Activated CD8-positive, alpha-beta T cell treated with anti-CD3 and anti-CD28 coated beads for 36 hours (primary cell): ENCODE results near the gene ROCK2. TPM values are rescaled to one million over a fixed set of nuclear protein-coding genes. Genes with fewer than 3 reads are reported as not detected.

Source experiments
- ATAC-seq: fragments of 200-7000 bp; cut with Tn5 transposase; one replicate; pipeline ENCODE4 v1.10.0; 2021; ENCODE audit warnings: mild to moderate bottlenecking, moderate library complexity
- CTCF ChIA-PET: fragments of 350-600 bp; sonication (Branson Sonifier 250); formaldehyde crosslinking; loops from one replicate; lab custom pipeline; 2021; ENCODE audit warnings: antibody characterized with exemption; lab: Charles Lee
- POLR2A ChIA-PET: fragments of 350-600 bp; sonication (Branson Sonifier 250); formaldehyde crosslinking; loops from one replicate; lab custom pipeline; 2021; ENCODE audit warnings: antibody characterized with exemption; lab: Charles Lee
- DNase-seq: peaks from one replicate; pipeline ENCODE4 v3.0.0-alpha.2; 2020
- H3K27ac Mint-ChIP-seq: one replicate; pipeline ENCODE4 v1.8.0; 2021; ENCODE audit warnings: mild to moderate bottlenecking, mixed read lengths
- H3K27me3 Mint-ChIP-seq: one replicate; pipeline ENCODE4 v1.8.0; 2021; ENCODE audit warnings: mixed read lengths
- H3K36me3 Mint-ChIP-seq: one replicate; pipeline ENCODE4 v1.8.0; 2021; ENCODE audit warnings: low read depth, mixed read lengths
- H3K4me1 Mint-ChIP-seq: one replicate; pipeline ENCODE4 v1.8.0; 2021; ENCODE audit warnings: low read depth, mixed read lengths
- H3K4me3 Mint-ChIP-seq: one replicate; pipeline ENCODE4 v1.8.0; 2021; ENCODE audit warnings: mild to moderate bottlenecking, moderate library complexity, mixed read lengths
- H3K9me3 Mint-ChIP-seq: one replicate; pipeline ENCODE4 v1.8.0; 2021; ENCODE audit warnings: mixed read lengths
- CTCF ChIP-seq: fragments of 200-600 bp; IDR thresholded peaks from one replicate; pipeline ENCODE4 v1.8.0; 2022; ENCODE audit warnings: antibody characterized with exemption, mild to moderate bottlenecking
- intact Hi-C: fragments of 100-400 bp; cut with micrococcal nuclease; formaldehyde crosslinking; loops from one replicate; pipeline ENCODE4 v1.10.0; 2022
- total RNA-seq, 2 experiments: library from RNA; stranded (reverse); gene quantifications; one replicate each; pipeline ENCODE4 v1.2.3, GENCODE V29; 2021

Gene ROCK2
- total RNA-seq, 2 experiments from 2014 or later: 12.7 to 13.9 TPM

- no peak for ATAC-seq
- no peak overlapping the region for H3K4me3 Mint-ChIP-seq
- intact Hi-C loops: no loop called here
Observed at GRCh38 chr2:11179899-11180298, 164.5 kb downstream of the ROCK2 start.

GRCh38 chr2:11179196-11179595 lies 165.2 kb downstream of the ROCK2 start:
- Mint-ChIP-seq H3K27ac (no peak overlapping the region), H3K4me3 (no peak overlapping the region), H3K9me3 (no peaks in the 10 kb centered on the region), H3K36me3 (no peaks in the 10 kb centered on the region), H3K4me1 (peaks cover 11% of the 10 kb centered on the region), H3K27me3 (no peaks in the 10 kb centered on the region)
- DNase-seq (no peak), ATAC-seq (no peak)
- CTCF ChIA-PET: no interaction called here
- intact Hi-C loops: no loop called here
- POLR2A ChIA-PET: no interaction called here
- no peak for TF ChIP-seq CTCF

More at GRCh38 chr2:11179899-11180298, 164.5 kb downstream of the ROCK2 start:
- TF ChIP-seq CTCF: no peak
- DNase-seq: no peak
- H3K9me3 Mint-ChIP-seq: no peaks in the 10 kb centered on the region
- H3K4me1 Mint-ChIP-seq: peaks cover 10% of the 10 kb centered on the region
- ChIA-PET POLR2A (no interaction called here), CTCF (no interaction called here)
- H3K27me3 Mint-ChIP-seq: no peaks in the 10 kb centered on the region
- H3K36me3 Mint-ChIP-seq: no peaks in the 10 kb centered on the region
- H3K27ac Mint-ChIP-seq: no peak overlapping the region

DNA sequence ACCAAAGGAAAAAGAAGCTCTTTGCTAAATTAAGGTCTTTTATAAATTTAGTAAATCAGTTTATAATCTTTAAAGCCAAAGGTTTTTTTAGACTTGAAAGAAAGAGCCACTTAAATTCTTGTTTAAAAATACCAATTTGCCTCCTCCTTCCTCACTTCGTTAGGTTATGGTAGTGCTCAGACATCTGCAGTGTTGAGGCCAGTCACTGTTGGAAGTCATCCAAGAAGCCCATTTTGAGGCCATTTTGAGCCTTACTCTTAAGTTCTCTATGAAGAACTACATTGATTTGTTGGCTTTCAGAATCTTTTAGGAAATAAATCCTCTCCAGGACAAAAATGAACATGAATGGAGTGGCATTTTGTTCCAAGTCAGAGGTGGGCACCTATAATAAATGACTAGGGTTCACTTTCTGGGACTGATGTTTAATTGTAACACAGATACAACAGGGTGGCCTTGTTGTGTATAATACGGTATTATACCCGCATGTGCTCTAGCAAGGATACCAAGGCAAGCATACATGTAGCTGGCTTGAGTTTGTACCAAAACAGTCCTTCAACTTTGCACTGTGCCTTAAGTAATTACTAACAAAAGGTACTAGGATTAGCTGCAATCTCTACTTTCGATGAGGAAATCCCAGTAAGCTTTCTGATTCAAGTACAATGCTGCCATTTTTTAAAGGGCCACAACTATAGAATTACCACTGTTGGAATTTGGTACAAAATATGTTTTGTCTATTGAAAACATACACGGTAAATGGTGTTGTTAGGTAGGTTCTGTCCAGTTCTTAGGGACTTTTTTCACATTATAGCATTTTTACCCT lies 166.4 kb downstream of the ROCK2 start:
- CTCF ChIA-PET: interaction anchor here (1.2 kb wide), 1 partner anchor 13 kb away, joined by 3 read pairs; no protein-coding TSS in a partner anchor
- intact Hi-C loops: no loop called here
- no peaks in the 10 kb centered on the region for H3K9me3 Mint-ChIP-seq

GRCh38 chr2:11175293-11175795 lies 169.1 kb downstream of the ROCK2 start:
- CTCF ChIA-PET: no interaction called here
- H3K27me3 Mint-ChIP-seq: no peaks in the 10 kb centered on the region
- no peaks in the 10 kb centered on the region for H3K36me3 Mint-ChIP-seq
- no peaks in the 10 kb centered on the region for H3K9me3 Mint-ChIP-seq
- H3K27ac Mint-ChIP-seq: no peak overlapping the region
- POLR2A ChIA-PET: no interaction called here
- H3K4me3 Mint-ChIP-seq: no peak overlapping the region
- no peak for TF ChIP-seq CTCF
- intact Hi-C loops: no loop called here
- peaks cover 11% of the 10 kb centered on the region for H3K4me1 Mint-ChIP-seq
- no peak for DNase-seq
- no peak for ATAC-seq

More for the DNA sequence above, 166.4 kb downstream of the ROCK2 start:
- POLR2A ChIA-PET: no interaction called here
- no peak overlapping the region for H3K27ac Mint-ChIP-seq
- no peak for DNase-seq
- no peaks in the 10 kb centered on the region for H3K36me3 Mint-ChIP-seq
- TF ChIP-seq CTCF: no peak
- peaks cover 11% of the 10 kb centered on the region for H3K4me1 Mint-ChIP-seq
- H3K27me3 Mint-ChIP-seq: no peaks in the 10 kb centered on the region
- H3K4me3 Mint-ChIP-seq: no peak overlapping the region
- no peak for ATAC-seq

GRCh38 chr2:11174222-11174621 lies 170.2 kb downstream of the ROCK2 start:
- POLR2A ChIA-PET: no interaction called here
- TF ChIP-seq CTCF: no peak
- CTCF ChIA-PET: interaction anchor here (1.7 kb wide), 1 partner anchor 42 kb away, joined by 6 read pairs; a partner anchor contains a TSS
- intact Hi-C loops: no loop called here
- ATAC-seq (no peak), DNase-seq (no peak)
- Mint-ChIP-seq H3K9me3 (no peaks in the 10 kb centered on the region), H3K4me3 (no peak overlapping the region), H3K27me3 (no peaks in the 10 kb centered on the region), H3K4me1 (peaks cover 11% of the 10 kb centered on the region), H3K36me3 (no peaks in the 10 kb centered on the region), H3K27ac (no peak overlapping the region)
